Measurements from ENCODE around the gene TSPAN31.
A peak's percentile ranks its signal among the peaks of the same experiment; 100 is the strongest.

The TSPAN31 gene

GRCh38 chr12:57759360-57759980, 14.6 kb downstream of the TSPAN31 start:
- no peak for TF ChIP-seq POU6F1 (CRISPR knock-in tag; IDR thresholded peaks at IDR 0.05; ENCODE audit: borderline replicate concordance, low read depth)
- no peak for TF ChIP-seq ZNF70 (CRISPR knock-in tag; IDR thresholded peaks at IDR 0.05)
- no peak for TF ChIP-seq ZFP3 (CRISPR knock-in tag; IDR thresholded peaks at IDR 0.05)
- TF ChIP-seq ZNF8 (CRISPR knock-in tag; IDR thresholded peaks at IDR 0.05), result no peak
- TF ChIP-seq ISL1 (CRISPR knock-in tag; IDR thresholded peaks at IDR 0.05), result no peak
- no peak for TF ChIP-seq RARB (CRISPR knock-in tag; IDR thresholded peaks at IDR 0.05)
- no peak for TF ChIP-seq CSDC2 (CRISPR knock-in tag; IDR thresholded peaks at IDR 0.05)
- TF ChIP-seq ZNF565 (CRISPR knock-in tag; conservative IDR thresholded peaks at IDR 0.05; ENCODE audit: low read depth), result no peak
- no peak for TF ChIP-seq PPARA (CRISPR knock-in tag; IDR thresholded peaks at IDR 0.05; ENCODE audit: borderline replicate concordance)
- no peak for TF ChIP-seq TCF4 (CRISPR knock-in tag; IDR thresholded peaks at IDR 0.05; ENCODE audit: borderline replicate concordance)
- no peak for TF ChIP-seq GLIS3 (CRISPR knock-in tag; IDR thresholded peaks at IDR 0.05)
- no peak for TF ChIP-seq CSRNP3 (CRISPR knock-in tag; IDR thresholded peaks at IDR 0.05)
- no peak for TF ChIP-seq SNAI2 (CRISPR knock-in tag; IDR thresholded peaks at IDR 0.05)
- no peak for TF ChIP-seq ZFP30 (CRISPR knock-in tag; IDR thresholded peaks at IDR 0.05)
- TF ChIP-seq ZC3H10 (CRISPR knock-in tag; IDR thresholded peaks at IDR 0.05), result no peak
- TF ChIP-seq, protein P1, sequence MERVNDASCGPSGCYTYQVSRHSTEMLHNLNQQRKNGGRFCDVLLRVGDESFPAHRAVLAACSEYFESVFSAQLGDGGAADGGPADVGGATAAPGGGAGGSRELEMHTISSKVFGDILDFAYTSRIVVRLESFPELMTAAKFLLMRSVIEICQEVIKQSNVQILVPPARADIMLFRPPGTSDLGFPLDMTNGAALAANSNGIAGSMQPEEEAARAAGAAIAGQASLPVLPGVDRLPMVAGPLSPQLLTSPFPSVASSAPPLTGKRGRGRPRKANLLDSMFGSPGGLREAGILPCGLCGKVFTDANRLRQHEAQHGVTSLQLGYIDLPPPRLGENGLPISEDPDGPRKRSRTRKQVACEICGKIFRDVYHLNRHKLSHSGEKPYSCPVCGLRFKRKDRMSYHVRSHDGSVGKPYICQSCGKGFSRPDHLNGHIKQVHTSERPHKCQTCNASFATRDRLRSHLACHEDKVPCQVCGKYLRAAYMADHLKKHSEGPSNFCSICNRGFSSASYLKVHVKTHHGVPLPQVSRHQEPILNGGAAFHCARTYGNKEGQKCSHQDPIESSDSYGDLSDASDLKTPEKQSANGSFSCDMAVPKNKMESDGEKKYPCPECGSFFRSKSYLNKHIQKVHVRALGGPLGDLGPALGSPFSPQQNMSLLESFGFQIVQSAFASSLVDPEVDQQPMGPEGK (CRISPR knock-in tag; IDR thresholded peaks at IDR 0.05; ENCODE audit: borderline replicate concordance), result no peak
- TF ChIP-seq ARNTL (CRISPR knock-in tag; IDR thresholded peaks at IDR 0.05; ENCODE audit: borderline replicate concordance, low read depth), result no peak
- TF ChIP-seq ESRRG (CRISPR knock-in tag; IDR thresholded peaks at IDR 0.05), result no peak
- TF ChIP-seq OSR1 (CRISPR knock-in tag; IDR thresholded peaks at IDR 0.05), result no peak
- TF ChIP-seq, protein P2, sequence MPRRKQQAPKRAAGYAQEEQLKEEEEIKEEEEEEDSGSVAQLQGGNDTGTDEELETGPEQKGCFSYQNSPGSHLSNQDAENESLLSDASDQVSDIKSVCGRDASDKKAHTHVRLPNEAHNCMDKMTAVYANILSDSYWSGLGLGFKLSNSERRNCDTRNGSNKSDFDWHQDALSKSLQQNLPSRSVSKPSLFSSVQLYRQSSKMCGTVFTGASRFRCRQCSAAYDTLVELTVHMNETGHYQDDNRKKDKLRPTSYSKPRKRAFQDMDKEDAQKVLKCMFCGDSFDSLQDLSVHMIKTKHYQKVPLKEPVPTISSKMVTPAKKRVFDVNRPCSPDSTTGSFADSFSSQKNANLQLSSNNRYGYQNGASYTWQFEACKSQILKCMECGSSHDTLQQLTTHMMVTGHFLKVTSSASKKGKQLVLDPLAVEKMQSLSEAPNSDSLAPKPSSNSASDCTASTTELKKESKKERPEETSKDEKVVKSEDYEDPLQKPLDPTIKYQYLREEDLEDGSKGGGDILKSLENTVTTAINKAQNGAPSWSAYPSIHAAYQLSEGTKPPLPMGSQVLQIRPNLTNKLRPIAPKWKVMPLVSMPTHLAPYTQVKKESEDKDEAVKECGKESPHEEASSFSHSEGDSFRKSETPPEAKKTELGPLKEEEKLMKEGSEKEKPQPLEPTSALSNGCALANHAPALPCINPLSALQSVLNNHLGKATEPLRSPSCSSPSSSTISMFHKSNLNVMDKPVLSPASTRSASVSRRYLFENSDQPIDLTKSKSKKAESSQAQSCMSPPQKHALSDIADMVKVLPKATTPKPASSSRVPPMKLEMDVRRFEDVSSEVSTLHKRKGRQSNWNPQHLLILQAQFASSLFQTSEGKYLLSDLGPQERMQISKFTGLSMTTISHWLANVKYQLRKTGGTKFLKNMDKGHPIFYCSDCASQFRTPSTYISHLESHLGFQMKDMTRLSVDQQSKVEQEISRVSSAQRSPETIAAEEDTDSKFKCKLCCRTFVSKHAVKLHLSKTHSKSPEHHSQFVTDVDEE (CRISPR knock-in tag; IDR thresholded peaks at IDR 0.05), result no peak
- peak; percentile 51 for ATAC-seq

DNA sequence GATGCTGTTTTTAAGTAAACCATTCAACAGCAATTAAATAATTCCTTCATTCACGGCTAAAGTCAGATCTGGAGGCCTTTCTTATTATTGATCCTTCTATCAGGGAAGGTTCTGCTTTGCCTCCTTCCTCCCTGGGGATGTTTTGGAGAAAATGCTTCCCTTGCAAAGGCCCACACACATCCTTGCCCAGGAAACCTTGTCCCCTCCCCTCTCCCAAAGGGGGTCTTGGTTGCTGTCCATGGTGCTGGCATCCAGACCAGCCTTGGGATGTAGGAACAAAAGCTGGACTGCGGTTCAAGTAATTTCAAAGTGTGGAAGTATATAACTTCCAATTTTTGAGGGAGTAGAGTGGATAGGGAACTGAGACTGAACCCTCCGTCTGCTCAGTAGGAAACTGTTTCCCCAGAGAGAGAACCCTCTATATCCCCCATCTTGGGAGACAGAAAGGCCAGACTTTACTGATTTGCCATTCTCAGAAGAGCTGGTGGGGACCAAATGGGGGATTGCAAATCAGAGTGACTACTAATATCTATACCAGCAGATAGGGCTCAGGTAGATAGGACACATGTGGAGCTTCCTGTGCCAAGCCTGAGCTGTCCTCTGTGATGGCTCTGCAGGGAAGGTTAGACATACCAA, 15.6 kb downstream of the TSPAN31 start:
- no peak for ATAC-seq
- no peak for TF ChIP-seq ZC3H10 (CRISPR knock-in tag; IDR thresholded peaks at IDR 0.05)
- TF ChIP-seq ZFP30 (CRISPR knock-in tag; IDR thresholded peaks at IDR 0.05), result no peak
- TF ChIP-seq, protein P1 (CRISPR knock-in tag; IDR thresholded peaks at IDR 0.05; ENCODE audit: borderline replicate concordance), result no peak

Measured in SK-N-SH treated with all-trans-retinoic acid at 6 μM for 48 hours (cell line).